Measurements from ENCODE around the gene TSN. TPM values are rescaled to one million over a fixed set of nuclear protein-coding genes. Genes with fewer than 3 reads are reported as not detected.
"Not testable (repeated sequence)": the region's sequence is repeated elsewhere in the genome, so short reads cannot be mapped to it uniquely, and the experiment has no call there.

Gene TSN
- total RNA-seq, 1 experiment from 2014 or later, result 87.3 TPM

DNA sequence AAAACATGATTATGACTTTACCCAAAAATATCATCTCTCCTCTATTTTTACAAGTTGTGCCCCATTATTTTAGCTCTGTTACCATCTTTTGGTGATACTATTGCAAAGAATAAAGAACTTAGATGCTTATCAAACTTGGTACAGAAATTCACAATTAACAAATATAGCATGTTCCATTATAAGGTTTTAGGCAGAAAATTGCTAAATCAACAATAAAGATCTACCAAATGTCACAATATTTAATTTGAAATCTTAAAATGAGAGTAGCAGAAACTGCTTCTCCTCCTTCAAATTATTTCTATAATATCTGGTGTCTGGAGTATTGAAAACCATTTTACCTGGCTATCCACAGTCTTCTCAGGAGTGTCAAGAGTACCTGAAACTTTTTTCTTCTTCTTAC, 27.5 kb upstream of the TSN start:
- Mint-ChIP-seq H3K36me3 (peaks cover 54% of the 10 kb centered on the region), H3K9me3 (no peaks in the 10 kb centered on the region), H3K4me1 (no peaks in the 10 kb centered on the region), H3K27ac (no peak overlapping the region), H3K27me3 (ENCODE audit: low read depth) (no peaks in the 10 kb centered on the region), H3K4me3 (no peak overlapping the region)
- ATAC-seq (no peak), DNase-seq (ENCODE audit: low spot score) (no peak)
- ChIA-PET POLR2A (no interaction called here), CTCF (no interaction called here)
- TF ChIP-seq FOXP1 (CRISPR knock-in tag; IDR thresholded peaks at IDR 0.05; ENCODE audit: borderline replicate concordance), result no peak

DNA sequence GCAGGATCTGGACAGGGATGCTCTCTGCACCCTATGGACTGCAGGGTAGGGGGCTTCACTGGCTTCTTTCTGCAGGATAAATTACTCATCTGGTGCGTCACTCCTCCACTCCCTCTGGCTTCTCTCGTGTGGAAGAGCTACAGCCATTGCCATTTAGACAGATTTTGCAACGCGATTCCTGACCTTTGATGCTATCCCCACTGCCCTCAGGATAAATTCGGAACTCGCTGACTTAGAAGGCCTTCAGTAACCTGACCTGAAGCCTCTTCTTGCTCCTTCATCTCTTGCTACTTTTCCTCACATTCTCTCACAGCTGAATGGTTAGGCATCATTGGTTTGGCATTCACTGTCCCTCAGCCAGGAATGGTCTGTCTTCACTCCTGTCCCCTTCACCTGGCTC, 24.1 kb upstream of the TSN start:
- H3K4me1 Mint-ChIP-seq, result peaks cover 6% of the 10 kb centered on the region
- CTCF ChIA-PET, result no interaction called here
- no peak for TF ChIP-seq ZNF232 (CRISPR knock-in tag; IDR thresholded peaks at IDR 0.05)
- no peak for TF ChIP-seq JAZF1 (CRISPR knock-in tag; IDR thresholded peaks at IDR 0.05)
- TF ChIP-seq, protein P1, sequence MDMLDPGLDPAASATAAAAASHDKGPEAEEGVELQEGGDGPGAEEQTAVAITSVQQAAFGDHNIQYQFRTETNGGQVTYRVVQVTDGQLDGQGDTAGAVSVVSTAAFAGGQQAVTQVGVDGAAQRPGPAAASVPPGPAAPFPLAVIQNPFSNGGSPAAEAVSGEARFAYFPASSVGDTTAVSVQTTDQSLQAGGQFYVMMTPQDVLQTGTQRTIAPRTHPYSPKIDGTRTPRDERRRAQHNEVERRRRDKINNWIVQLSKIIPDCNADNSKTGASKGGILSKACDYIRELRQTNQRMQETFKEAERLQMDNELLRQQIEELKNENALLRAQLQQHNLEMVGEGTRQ (CRISPR knock-in tag; IDR thresholded peaks at IDR 0.05), result no peak
- no peak for TF ChIP-seq SP1 (CRISPR knock-in tag; conservative IDR thresholded peaks at IDR 0.05)
- no peak for TF ChIP-seq ATF1 (CRISPR knock-in tag; IDR thresholded peaks at IDR 0.05)
- no peak for TF ChIP-seq MYBL2 (CRISPR knock-in tag; IDR thresholded peaks at IDR 0.05)
- no peak for TF ChIP-seq ZNF121 (CRISPR knock-in tag; IDR thresholded peaks at IDR 0.05)
- TF ChIP-seq TEAD1 (CRISPR knock-in tag; IDR thresholded peaks at IDR 0.05), result no peak
- no peak for TF ChIP-seq RELA (CRISPR knock-in tag; IDR thresholded peaks at IDR 0.05; ENCODE audit: borderline replicate concordance)
- TF ChIP-seq ZNF138 (CRISPR knock-in tag; conservative IDR thresholded peaks at IDR 0.05), result no peak
- TF ChIP-seq, protein P2, sequence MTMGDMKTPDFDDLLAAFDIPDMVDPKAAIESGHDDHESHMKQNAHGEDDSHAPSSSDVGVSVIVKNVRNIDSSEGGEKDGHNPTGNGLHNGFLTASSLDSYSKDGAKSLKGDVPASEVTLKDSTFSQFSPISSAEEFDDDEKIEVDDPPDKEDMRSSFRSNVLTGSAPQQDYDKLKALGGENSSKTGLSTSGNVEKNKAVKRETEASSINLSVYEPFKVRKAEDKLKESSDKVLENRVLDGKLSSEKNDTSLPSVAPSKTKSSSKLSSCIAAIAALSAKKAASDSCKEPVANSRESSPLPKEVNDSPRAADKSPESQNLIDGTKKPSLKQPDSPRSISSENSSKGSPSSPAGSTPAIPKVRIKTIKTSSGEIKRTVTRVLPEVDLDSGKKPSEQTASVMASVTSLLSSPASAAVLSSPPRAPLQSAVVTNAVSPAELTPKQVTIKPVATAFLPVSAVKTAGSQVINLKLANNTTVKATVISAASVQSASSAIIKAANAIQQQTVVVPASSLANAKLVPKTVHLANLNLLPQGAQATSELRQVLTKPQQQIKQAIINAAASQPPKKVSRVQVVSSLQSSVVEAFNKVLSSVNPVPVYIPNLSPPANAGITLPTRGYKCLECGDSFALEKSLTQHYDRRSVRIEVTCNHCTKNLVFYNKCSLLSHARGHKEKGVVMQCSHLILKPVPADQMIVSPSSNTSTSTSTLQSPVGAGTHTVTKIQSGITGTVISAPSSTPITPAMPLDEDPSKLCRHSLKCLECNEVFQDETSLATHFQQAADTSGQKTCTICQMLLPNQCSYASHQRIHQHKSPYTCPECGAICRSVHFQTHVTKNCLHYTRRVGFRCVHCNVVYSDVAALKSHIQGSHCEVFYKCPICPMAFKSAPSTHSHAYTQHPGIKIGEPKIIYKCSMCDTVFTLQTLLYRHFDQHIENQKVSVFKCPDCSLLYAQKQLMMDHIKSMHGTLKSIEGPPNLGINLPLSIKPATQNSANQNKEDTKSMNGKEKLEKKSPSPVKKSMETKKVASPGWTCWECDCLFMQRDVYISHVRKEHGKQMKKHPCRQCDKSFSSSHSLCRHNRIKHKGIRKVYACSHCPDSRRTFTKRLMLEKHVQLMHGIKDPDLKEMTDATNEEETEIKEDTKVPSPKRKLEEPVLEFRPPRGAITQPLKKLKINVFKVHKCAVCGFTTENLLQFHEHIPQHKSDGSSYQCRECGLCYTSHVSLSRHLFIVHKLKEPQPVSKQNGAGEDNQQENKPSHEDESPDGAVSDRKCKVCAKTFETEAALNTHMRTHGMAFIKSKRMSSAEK (CRISPR knock-in tag; IDR thresholded peaks at IDR 0.05; ENCODE audit: borderline replicate concordance), result no peak
- TF ChIP-seq CREB1 (CRISPR knock-in tag; IDR thresholded peaks at IDR 0.05), result no peak
- TF ChIP-seq HMGA2 (CRISPR knock-in tag; IDR thresholded peaks at IDR 0.05), result no peak

DNA sequence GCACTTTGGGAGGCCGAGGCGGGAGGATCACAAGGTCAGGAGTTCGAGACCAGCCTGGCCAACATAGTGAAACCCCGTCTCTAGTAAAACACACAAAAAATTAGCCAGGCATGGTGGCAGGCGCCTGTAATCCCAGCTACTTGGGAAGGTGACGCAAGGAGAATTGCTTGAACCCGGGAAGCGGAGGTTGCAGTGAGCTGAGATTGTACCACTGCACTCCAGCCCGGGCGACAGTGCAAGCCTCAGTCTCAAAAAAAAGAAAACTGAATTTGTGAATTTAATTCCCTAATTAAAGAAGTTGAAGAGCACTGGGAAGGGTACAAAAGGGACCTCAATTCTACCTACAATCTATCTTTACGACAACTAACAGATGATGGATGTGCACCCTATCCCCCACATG, 20.9 kb upstream of the TSN start:
- H3K36me3 Mint-ChIP-seq, result peaks cover 47% of the 10 kb centered on the region
- peaks cover 10% of the 10 kb centered on the region for H3K4me1 Mint-ChIP-seq
- H3K9me3 Mint-ChIP-seq; ATAC-seq; H3K27ac Mint-ChIP-seq; H3K27me3 Mint-ChIP-seq (ENCODE audit: low read depth); H3K4me3 Mint-ChIP-seq; POLR2A ChIA-PET; CTCF ChIA-PET; DNase-seq (ENCODE audit: low spot score): not testable (repeated sequence)

More for the DNA sequence above, 24.1 kb upstream of the TSN start:
- no peak for ATAC-seq
- DNase-seq (ENCODE audit: low spot score), result no peak
- POLR2A ChIA-PET, result interaction anchor here (0.6 kb wide), 1 partner anchor 58 kb away, joined by 3 read pairs; no protein-coding TSS in a partner anchor
- Mint-ChIP-seq H3K27me3 (ENCODE audit: low read depth) (no peaks in the 10 kb centered on the region), H3K4me3 (no peak overlapping the region), H3K9me3 (no peaks in the 10 kb centered on the region), H3K27ac (peak overlapping the region; percentile 31), H3K36me3 (peaks cover 73% of the 10 kb centered on the region)

DNA sequence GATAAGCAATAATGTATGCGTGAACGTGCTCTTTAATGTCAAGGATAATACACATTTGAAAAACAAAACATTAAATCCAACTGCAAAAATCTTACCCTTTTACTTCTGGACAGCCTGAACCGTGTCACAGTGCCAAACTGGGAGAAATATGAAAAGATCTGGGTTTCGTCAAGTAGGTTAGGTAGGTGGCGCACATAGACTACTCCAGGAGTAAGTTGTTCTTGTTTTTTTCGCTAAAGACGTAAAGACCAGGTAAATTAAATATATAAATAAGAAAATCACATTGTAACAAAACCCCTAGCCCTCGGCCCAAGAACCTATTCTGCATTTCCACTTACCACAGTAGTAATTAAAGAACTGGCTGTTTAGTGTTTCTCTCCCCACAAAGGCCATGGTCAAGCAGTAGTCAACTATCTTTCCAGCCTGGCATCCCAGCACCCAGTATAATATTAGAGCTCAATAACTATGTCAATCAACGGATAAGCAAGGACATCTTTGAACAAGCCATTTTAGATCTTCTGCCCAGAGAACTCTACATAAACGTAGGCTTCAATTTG, 19.9 kb upstream of the TSN start:
- POLR2A ChIA-PET, result interaction anchor here (1.4 kb wide), 1 partner anchor 20 kb away, joined by 3 read pairs; the partner anchor contains the start of gene TSN
- Mint-ChIP-seq H3K27me3 (ENCODE audit: low read depth) (no peaks in the 10 kb centered on the region; the same call in 1 of the 2 replicates), H3K4me3 (peak overlapping the region; percentile 98), H3K9me3 (no peaks in the 10 kb centered on the region), H3K4me1 (peaks cover 10% of the 10 kb centered on the region), H3K36me3 (peaks cover 38% of the 10 kb centered on the region), H3K27ac (peak overlapping the region; percentile 61)
- CTCF ChIA-PET, result interaction anchor here (0.6 to 3.3 kb wide), 4 partner anchors 13 to 333 kb away, joined by 3 to 10 read pairs (median 5); no protein-coding TSS in a partner anchor
- TF ChIP-seq GABPB1 (CRISPR knock-in tag; IDR thresholded peaks at IDR 0.05), result 0 out of 2 replicates have a peak, but pooled peaks have one; percentile 16
- TF ChIP-seq, protein P3, sequence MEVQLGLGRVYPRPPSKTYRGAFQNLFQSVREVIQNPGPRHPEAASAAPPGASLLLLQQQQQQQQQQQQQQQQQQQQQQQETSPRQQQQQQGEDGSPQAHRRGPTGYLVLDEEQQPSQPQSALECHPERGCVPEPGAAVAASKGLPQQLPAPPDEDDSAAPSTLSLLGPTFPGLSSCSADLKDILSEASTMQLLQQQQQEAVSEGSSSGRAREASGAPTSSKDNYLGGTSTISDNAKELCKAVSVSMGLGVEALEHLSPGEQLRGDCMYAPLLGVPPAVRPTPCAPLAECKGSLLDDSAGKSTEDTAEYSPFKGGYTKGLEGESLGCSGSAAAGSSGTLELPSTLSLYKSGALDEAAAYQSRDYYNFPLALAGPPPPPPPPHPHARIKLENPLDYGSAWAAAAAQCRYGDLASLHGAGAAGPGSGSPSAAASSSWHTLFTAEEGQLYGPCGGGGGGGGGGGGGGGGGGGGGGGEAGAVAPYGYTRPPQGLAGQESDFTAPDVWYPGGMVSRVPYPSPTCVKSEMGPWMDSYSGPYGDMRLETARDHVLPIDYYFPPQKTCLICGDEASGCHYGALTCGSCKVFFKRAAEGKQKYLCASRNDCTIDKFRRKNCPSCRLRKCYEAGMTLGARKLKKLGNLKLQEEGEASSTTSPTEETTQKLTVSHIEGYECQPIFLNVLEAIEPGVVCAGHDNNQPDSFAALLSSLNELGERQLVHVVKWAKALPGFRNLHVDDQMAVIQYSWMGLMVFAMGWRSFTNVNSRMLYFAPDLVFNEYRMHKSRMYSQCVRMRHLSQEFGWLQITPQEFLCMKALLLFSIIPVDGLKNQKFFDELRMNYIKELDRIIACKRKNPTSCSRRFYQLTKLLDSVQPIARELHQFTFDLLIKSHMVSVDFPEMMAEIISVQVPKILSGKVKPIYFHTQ (CRISPR knock-in tag; IDR thresholded peaks at IDR 0.05), result no peak
- no peak for DNase-seq (ENCODE audit: low spot score)
- ATAC-seq, result no peak

Data from WTC11 (cell line).